Right cardiac atrium (tissue), 5 donors: ENCODE data around the gene SIPA1L3. TPM values are rescaled to one million over a fixed set of nuclear protein-coding genes. Genes with fewer than 3 reads are reported as not detected.

Experiments
- ATAC-seq, 2 donors: fragments of 200-7000 bp; cut with Tn5 transposase; one replicate each; pipeline versions ENCODE4 v1.8.0 to v1.9.1; 2020; ENCODE audit warnings: moderate library complexity in 2 of 2, mild to moderate bottlenecking in 1 of 2
- DNase-seq, 3 donors: peaks; one replicate each; pipeline ENCODE4 v3.0.0-alpha.2; 2020
- H3K27ac ChIP-seq: one replicate; pipeline ENCODE4 v1.5.1; 2013; ENCODE audit warnings: mild to moderate bottlenecking, low read length, control low read depth, moderate library complexity
- H3K27me3 ChIP-seq: one replicate; pipeline ENCODE4 v1.6.1; 2013; ENCODE audit not compliant: control insufficient read depth, insufficient read depth
- H3K4me1 ChIP-seq: one replicate; pipeline ENCODE4 v1.6.1; 2013; ENCODE audit warnings: low read length; ENCODE audit not compliant: control insufficient read depth, insufficient read depth
- H3K4me3 ChIP-seq: one replicate; pipeline ENCODE4 v1.5.1; 2013; ENCODE audit warnings: low read length, control low read depth
- H3K9me3 ChIP-seq: one replicate; pipeline ENCODE4 v1.6.1; 2013; ENCODE audit warnings: low read length; ENCODE audit not compliant: control insufficient read depth
- WGBS: extraction: QIAGEN DNeasy Blood & Tissue Kit; methylation state at CpG from one replicate; pipeline ENCODE4 v1.1.7; 2013; 5-methylcytosine and 5-hydroxymethylcytosine counted together
- intact Hi-C, 4 donors: fragments of 100-400 bp; cut with DNase I; formaldehyde crosslinking; loops; one replicate each; pipeline versions ENCODE4 v1.11.0 to v1.14.0; 2022 to 2023
- polyA plus RNA-seq: library from polyadenylated mRNA; stranded (reverse); fragments of 200-250 nt; gene quantifications from one replicate; pipeline ENCODE4 v1.2.3, GENCODE V29; 2013
- total RNA-seq, 4 donors: library from RNA; stranded (reverse); fragmentation: NEBNext Ultra II Directional; extraction: Animal tissue kit (Norgen Biotek cat#: 25700); gene quantifications; one replicate each; pipeline ENCODE4 v1.2.1, GENCODE V29; 2021
- donor health status: healthy with polysubstance abuse.
- donor health status: DM: no; HTN: yes; CAD: no.
- donor health status: DM: no; HTN: no; CAD: no.
- donor health status: DM: no; HTN: yes; CAD: no; lungs with severe emphysema.
- donor health status: DM: yes; HTN: yes; CAD: no.

SIPA1L3 gene
- total and polyA plus RNA-seq, 5 donors, result 7.5 to 19.8 (median 10.2) TPM

DNA sequence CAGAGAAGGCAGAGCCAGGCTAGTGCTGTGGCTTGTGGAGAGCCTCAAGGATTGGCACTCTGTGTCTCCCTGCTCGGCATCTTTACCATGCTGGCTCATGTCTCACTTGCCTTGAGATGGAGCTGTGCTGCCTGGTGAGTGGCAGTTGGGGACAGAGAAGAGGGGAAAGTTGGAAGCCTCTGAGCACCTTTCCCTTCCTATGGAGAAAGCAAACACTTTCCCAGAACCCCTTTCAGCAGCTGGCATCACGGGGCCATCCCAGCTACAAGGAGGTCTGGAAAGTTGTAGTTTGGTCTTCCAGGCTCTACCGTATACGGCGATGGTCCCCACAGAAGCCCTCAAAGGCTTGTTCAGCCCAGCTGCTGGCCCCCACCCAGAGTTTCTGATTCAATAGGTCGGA, 258.3 kb downstream of the SIPA1L3 start:
- no peak overlapping the region for H3K4me3 ChIP-seq
- WGBS, result 98% methylated on average over 6 of the region's 6 CpGs
- H3K9me3 ChIP-seq, result peaks cover 6% of the 10 kb centered on the region
- no peak for ATAC-seq
- no peaks in the 10 kb centered on the region for H3K4me1 ChIP-seq
- H3K27me3 ChIP-seq, result no peaks in the 10 kb centered on the region
- no peak for DNase-seq
- H3K27ac ChIP-seq, result no peak overlapping the region
- intact Hi-C loops, result no loop called here

- no peaks in the 10 kb centered on the region for H3K27me3 ChIP-seq
- H3K4me3 ChIP-seq, result no peak overlapping the region
- DNase-seq, result no peak
- 89% methylated on average over 4 of the region's 4 CpGs for WGBS
- H3K4me1 ChIP-seq, result no peaks in the 10 kb centered on the region
- no peak overlapping the region for H3K27ac ChIP-seq
- intact Hi-C loops, result no loop called here
- ATAC-seq, result no peak
- H3K9me3 ChIP-seq, result no peaks in the 10 kb centered on the region
Observed at GRCh38 chr19:38168637-38169036, 261.6 kb downstream of the SIPA1L3 start.

DNA sequence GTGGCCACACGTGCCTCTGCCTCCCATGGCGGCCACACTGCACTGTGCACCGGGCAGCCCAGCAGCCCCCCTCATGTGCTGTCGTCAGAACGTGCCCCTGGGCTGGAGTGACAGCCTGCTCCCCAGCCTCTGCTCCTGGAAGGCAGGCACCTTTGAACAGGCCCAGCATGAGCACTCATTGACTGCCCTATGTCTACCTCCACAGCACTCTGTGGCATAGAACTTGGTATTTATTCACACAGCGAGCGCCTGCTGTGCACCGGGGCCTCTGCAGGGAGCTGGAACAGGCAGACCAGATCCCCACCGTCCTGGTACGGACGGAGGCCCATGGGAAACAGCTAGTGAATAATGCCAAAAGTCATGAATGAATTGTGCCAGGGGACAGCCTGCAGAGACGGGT, 263.3 kb downstream of the SIPA1L3 start:
- no peak for DNase-seq
- ATAC-seq, result no peak
- 83% methylated on average over 12 of the region's 12 CpGs for WGBS
- Histone ChIP-seq H3K4me1 (no peaks in the 10 kb centered on the region), H3K9me3 (no peaks in the 10 kb centered on the region), H3K27me3 (no peaks in the 10 kb centered on the region), H3K4me3 (no peak overlapping the region), H3K27ac (no peak overlapping the region)
- intact Hi-C loops, result no loop called here

DNA sequence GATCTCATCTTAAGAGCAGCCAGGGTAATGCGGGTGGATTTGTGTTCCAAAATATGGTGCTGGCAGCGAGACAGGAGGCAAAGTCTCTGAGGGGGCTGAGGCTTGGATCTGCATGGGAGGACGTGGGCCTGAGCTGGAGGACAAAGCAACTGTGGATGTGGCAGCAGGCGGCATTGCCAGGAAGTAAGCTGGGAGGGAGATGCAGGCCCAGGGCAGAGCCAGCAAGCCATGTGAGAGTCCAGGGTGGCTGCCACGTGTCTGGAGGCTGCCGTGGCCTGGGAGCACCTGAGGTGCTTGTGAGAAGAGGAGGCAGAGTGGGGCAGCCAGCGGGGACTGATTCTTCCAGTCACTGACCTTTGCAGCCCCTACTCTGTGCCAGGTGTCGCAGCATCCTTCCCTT, 265.0 kb downstream of the SIPA1L3 start:
- Histone ChIP-seq H3K4me1 (no peaks in the 10 kb centered on the region), H3K4me3 (no peak overlapping the region), H3K27me3 (no peaks in the 10 kb centered on the region), H3K27ac (no peak overlapping the region), H3K9me3 (no peaks in the 10 kb centered on the region)
- intact Hi-C loops, result no loop called here
- WGBS, result 80% methylated on average over 8 of the region's 8 CpGs
- DNase-seq, result no peak
- peak in 1 of 2 donors; percentile 5 for ATAC-seq

DNA sequence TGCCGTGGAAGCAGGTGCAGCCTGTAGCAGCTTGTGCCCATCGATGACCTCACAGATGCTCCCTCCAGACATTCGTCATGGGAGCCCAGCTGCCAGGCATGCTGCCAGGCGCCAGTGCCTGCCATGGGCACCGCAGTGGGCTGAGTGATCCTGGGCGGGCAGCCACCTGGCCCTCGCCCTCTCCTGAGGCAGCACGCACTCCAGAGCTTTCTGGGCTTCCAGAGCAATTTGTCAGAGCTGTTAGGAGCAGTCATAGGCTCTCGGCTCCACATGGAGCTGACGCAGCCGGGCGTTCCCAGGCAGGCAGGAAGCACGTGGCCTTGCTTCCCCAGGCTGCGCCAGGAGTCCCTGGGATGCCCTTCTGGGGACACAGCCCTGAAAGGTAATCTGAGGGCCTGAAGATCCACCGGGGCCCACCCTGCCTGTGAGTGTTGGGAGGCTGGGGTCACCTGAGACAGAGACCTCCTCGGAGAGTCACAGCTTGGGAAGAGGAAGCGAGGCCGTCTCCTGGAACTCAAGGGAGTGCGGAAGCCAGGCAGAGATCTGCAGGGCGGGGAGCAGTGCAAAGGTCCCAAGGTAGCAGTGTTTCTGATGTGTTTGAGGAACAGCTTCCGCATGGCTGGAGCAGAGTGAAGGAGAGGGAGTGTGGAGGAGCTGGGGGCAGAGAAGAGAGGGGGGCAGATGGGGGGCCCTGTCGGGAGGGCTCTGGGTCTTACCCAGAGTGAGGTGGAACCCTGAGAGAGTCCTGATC, 266.5 kb downstream of the SIPA1L3 start:
- DNase-seq (peak; percentile 71 to 90 (median 88)), ATAC-seq (peak; percentile 95)
- 63% methylated on average over 22 of the region's 22 CpGs for WGBS
- intact Hi-C loops, result no loop called here
- Histone ChIP-seq H3K27me3 (no peaks in the 10 kb centered on the region), H3K9me3 (no peaks in the 10 kb centered on the region), H3K27ac (peak overlapping the region; percentile 66), H3K4me1 (no peaks in the 10 kb centered on the region), H3K4me3 (no peak overlapping the region)

DNA sequence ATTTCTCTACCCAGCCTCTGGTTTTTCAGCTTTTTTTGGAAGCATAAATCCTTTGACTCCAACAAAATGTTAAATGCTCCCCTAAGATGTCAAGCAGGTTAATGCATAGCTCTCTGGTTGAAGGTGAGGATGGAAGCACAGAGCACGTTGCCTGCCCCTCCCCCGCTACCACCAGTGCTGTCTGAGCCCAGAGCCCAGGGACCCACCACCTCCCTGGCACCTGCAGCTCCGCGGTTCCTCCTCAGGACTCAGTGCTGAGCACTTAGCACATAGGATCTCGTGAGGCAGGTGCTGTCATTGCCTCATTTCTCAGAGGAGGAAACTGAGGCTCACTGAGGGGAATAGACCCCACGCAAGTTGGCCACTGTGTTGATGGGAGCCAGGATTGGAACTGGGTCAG, 268.4 kb downstream of the SIPA1L3 start:
- no peaks in the 10 kb centered on the region for H3K4me1 ChIP-seq
- intact Hi-C loops, result no loop called here
- no peak overlapping the region for H3K27ac ChIP-seq
- ATAC-seq (no peak), DNase-seq (no peak)
- 88% methylated on average over 6 of the region's 6 CpGs for WGBS
- H3K27me3 ChIP-seq, result no peaks in the 10 kb centered on the region
- no peaks in the 10 kb centered on the region for H3K9me3 ChIP-seq
- no peak overlapping the region for H3K4me3 ChIP-seq

- WGBS, result 99% methylated on average over 3 of the region's 3 CpGs
Observed at GRCh38 chr19:38180071-38180470, 273.1 kb downstream of the SIPA1L3 start.

DNA sequence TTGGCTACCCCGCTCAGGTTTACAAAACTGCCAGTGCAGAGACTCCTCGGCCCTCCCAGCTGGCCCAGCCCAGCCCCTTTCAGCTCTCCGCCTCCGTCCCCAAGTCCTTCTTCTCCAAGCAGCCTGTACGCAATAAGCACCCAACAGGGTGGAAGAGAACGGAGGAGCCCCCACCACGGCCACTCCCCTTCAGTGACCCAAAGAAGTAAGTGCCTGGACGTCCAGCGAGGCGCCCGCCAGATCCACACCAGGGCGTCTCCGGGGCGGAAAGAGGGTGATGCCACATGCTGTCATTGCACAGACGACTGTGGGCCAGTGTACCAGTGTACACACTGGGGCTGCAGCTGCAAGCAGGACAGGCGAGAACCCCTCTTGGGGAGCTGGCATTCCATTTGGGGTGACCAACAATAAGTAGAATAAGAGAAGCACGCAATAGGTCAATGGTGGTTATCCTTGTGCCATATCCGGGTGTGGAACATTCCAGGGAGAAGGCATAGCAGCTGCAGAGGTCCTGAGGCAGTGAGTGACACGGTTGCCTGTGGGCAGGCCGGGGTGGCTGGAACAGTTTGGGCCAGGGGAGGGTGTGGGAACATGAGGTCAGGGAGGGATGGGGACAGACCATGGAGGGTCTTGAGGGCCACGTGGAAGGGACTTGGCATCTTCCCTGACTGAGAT, 275.7 kb downstream of the SIPA1L3 start:
- H3K9me3 ChIP-seq, result no peaks in the 10 kb centered on the region
- H3K27ac ChIP-seq, result no peak overlapping the region
- DNase-seq, result no peak
- H3K4me1 ChIP-seq, result no peaks in the 10 kb centered on the region
- ATAC-seq, result peak in 1 of 2 donors; percentile 41
- intact Hi-C loops, result no loop called here
- H3K27me3 ChIP-seq, result no peaks in the 10 kb centered on the region
- 85% methylated on average over 21 of the region's 21 CpGs for WGBS
- H3K4me3 ChIP-seq, result no peak overlapping the region

More at GRCh38 chr19:38180071-38180470, 273.1 kb downstream of the SIPA1L3 start:
- H3K4me3 ChIP-seq, result no peak overlapping the region
- no peaks in the 10 kb centered on the region for H3K27me3 ChIP-seq
- H3K9me3 ChIP-seq, result no peaks in the 10 kb centered on the region
- no peak for DNase-seq
- intact Hi-C loops, result no loop called here
- no peaks in the 10 kb centered on the region for H3K4me1 ChIP-seq
- H3K27ac ChIP-seq, result no peak overlapping the region
- ATAC-seq, result no peak

GRCh38 chr19:38183251-38183897, 276.4 kb downstream of the SIPA1L3 start:
- H3K4me3 ChIP-seq, result peak overlapping the region; percentile 24
- no peaks in the 10 kb centered on the region for H3K9me3 ChIP-seq
- WGBS, result 33% methylated on average over 30 of the region's 30 CpGs
- ATAC-seq (peak; percentile 81), DNase-seq (peak; percentile 48 to 81 (median 81))
- no peaks in the 10 kb centered on the region for H3K4me1 ChIP-seq
- no peaks in the 10 kb centered on the region for H3K27me3 ChIP-seq
- intact Hi-C loops, result no loop called here
- H3K27ac ChIP-seq, result no peak overlapping the region

DNA sequence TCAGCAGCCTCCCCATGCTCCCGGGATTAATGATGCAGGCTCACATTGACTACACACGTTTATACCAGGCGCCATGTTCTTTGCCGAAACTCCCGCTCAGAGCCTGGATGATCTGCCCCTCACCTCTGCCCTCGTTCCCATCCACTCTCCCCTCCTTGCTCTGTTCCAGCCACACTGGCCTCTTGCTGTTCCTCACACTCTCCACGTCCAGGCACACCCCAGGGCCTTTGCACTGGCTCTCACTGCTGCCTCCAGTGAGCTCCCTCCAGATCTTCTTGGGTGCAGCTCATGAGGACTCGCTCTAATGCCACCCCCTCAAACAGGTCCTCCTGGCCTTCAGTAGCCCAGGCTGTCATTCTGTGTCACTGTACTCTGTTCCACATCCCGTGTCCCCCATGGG, 277.8 kb downstream of the SIPA1L3 start:
- WGBS, result 80% methylated on average over 9 of the region's 9 CpGs
- ATAC-seq, result no peak
- H3K9me3 ChIP-seq, result no peaks in the 10 kb centered on the region
- peak overlapping the region; percentile 57 for H3K27ac ChIP-seq
- no peaks in the 10 kb centered on the region for H3K27me3 ChIP-seq
- no peak overlapping the region for H3K4me3 ChIP-seq
- intact Hi-C loops, result no loop called here
- no peaks in the 10 kb centered on the region for H3K4me1 ChIP-seq
- no peak for DNase-seq

DNA sequence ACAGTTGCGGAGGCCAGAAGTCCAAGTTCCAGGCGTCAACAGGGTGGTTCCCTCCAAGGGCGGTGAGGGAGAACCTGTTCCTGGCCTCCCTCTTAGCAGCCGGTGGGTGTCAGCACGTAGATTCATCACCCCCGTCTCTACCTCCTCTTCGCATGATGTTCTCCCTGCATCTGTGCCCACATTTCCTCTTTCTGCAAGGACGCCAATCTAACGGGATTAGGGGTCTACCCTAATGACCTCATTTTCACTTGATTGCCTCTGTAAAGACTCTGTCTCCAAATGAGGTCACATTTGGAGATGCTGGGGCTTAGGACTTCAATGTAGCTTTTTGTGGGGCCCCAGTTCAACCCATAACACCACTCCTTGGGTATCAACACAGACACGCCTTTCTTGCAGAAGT, 278.6 kb downstream of the SIPA1L3 start:
- WGBS, result 88% methylated on average over 10 of the region's 10 CpGs
- H3K4me3 ChIP-seq, result no peak overlapping the region
- H3K4me1 ChIP-seq, result no peaks in the 10 kb centered on the region
- no peaks in the 10 kb centered on the region for H3K9me3 ChIP-seq
- no peak overlapping the region for H3K27ac ChIP-seq
- intact Hi-C loops, result no loop called here
- DNase-seq (no peak), ATAC-seq (no peak)
- H3K27me3 ChIP-seq, result no peaks in the 10 kb centered on the region
